ENCODE data around the gene NTF3. TPM values are rescaled to one million over a fixed set of nuclear protein-coding genes. Genes with fewer than 3 reads are reported as not detected.

Gene NTF3
- total RNA-seq, 1 donor from 2014 or later: 0.33 TPM

- H3K9me3 Mint-ChIP-seq: peaks cover 10% of the 10 kb centered on the region
- no peak overlapping the region for H3K27ac Mint-ChIP-seq (ENCODE audit: unreplicated experiment)
- H3K27me3 Mint-ChIP-seq (ENCODE audit: low read depth): peaks cover 11% of the 10 kb centered on the region
- no peak for DNase-seq (ENCODE audit: low read depth, low spot score)
- no peak for TF ChIP-seq CTCF (conservative IDR thresholded peaks at IDR 0.05)
- H3K4me3 Mint-ChIP-seq: no peak overlapping the region
- H3K36me3 Mint-ChIP-seq (ENCODE audit: low read depth): peaks cover 2% of the 10 kb centered on the region
- H3K4me1 Mint-ChIP-seq: no peaks in the 10 kb centered on the region
Measured at GRCh38 chr12:5537771-5538170, 105.9 kb downstream of the NTF3 start.
